ENCODE measurements around the gene EXOC8.

EXOC8 gene

GRCh38 chr1:231313661-231314060, 24.0 kb downstream of the EXOC8 start:
- no peak overlapping the region for H3K27ac ChIP-seq
- no peak for TF ChIP-seq CTCF (conservative IDR thresholded peaks at IDR 0.05; ENCODE audit: low read depth)
- no peak for DNase-seq (ENCODE audit: low spot score)
- ChIA-PET CTCF (no interaction called here), POLR2A (ENCODE audit: low non-redundant PET) (no interaction called here)

- DNase-seq (ENCODE audit: low spot score): no peak
Observed at GRCh38 chr1:231312432-231312788, 25.2 kb downstream of the EXOC8 start.

GRCh38 chr1:231311720-231312431, 25.8 kb downstream of the EXOC8 start:
- no peak for DNase-seq (ENCODE audit: low spot score)
- ChIA-PET CTCF (no interaction called here), POLR2A (ENCODE audit: low non-redundant PET) (no interaction called here)
- no peak overlapping the region for H3K27ac ChIP-seq
- no peak for TF ChIP-seq CTCF (conservative IDR thresholded peaks at IDR 0.05; ENCODE audit: low read depth)

More at GRCh38 chr1:231312432-231312788, 25.2 kb downstream of the EXOC8 start:
- ChIA-PET POLR2A (ENCODE audit: low non-redundant PET) (no interaction called here), CTCF (no interaction called here)
- H3K27ac ChIP-seq: no peak overlapping the region
- TF ChIP-seq CTCF (conservative IDR thresholded peaks at IDR 0.05; ENCODE audit: low read depth): no peak

GRCh38 chr1:231310391-231310934, 27.2 kb downstream of the EXOC8 start:
- ChIA-PET CTCF (no interaction called here), POLR2A (ENCODE audit: low non-redundant PET) (no interaction called here)
- TF ChIP-seq CTCF (conservative IDR thresholded peaks at IDR 0.05; ENCODE audit: low read depth): no peak
- H3K27ac ChIP-seq: no peak overlapping the region
- no peak for DNase-seq (ENCODE audit: low spot score)

GRCh38 chr1:231301990-231302389, 35.7 kb downstream of the EXOC8 start:
- DNase-seq (ENCODE audit: low spot score): no peak
- ChIA-PET CTCF (no interaction called here), POLR2A (ENCODE audit: low non-redundant PET) (no interaction called here)
- no peak for TF ChIP-seq CTCF (conservative IDR thresholded peaks at IDR 0.05; ENCODE audit: low read depth)
- no peak overlapping the region for H3K27ac ChIP-seq

GRCh38 chr1:231295938-231296337, 41.7 kb downstream of the EXOC8 start:
- ChIA-PET CTCF (interaction anchor here (0.7 kb wide), 1 partner anchor 49 kb away, joined by 3 read pairs; no protein-coding TSS in a partner anchor), POLR2A (ENCODE audit: low non-redundant PET) (no interaction called here)
- DNase-seq (ENCODE audit: low spot score): no peak
- no peak for TF ChIP-seq CTCF (conservative IDR thresholded peaks at IDR 0.05; ENCODE audit: low read depth)
- no peak overlapping the region for H3K27ac ChIP-seq

All from RWPE1 (cell line).